GM18867 (cell line): ENCODE measurements around the gene SDHC.
"Not testable (repeated sequence)": the region's sequence is repeated elsewhere in the genome, so short reads cannot be mapped to it uniquely, and the experiment has no call there.

Experiments used
- ATAC-seq: cut with Tn5 transposase; IDR thresholded peaks from one replicate; pipeline ENCODE4 v1.9.1; 2021; ENCODE audit warnings: mild to moderate bottlenecking, moderate library complexity; ENCODE audit not compliant: unreplicated experiment

The SDHC gene

GRCh38 chr1:161309868-161310267 lies 4.3 kb upstream of the SDHC start, which contains the start of gene MPZ:
Gene MPZ, minus strand, starts transcription at chr1:161309968. Its CDS starts 63 bp downstream, at chr1:161309905.
- ATAC-seq = no peak

GRCh38 chr1:161311595-161312181 lies 2.5 kb upstream of the SDHC start:
- no peak for ATAC-seq

GRCh38 chr1:161313554-161314200 lies 504 bp upstream of the SDHC start:
- no peak for ATAC-seq

GRCh38 chr1:161315841-161316674 lies 1.9 kb downstream of the SDHC start:
- not testable (repeated sequence) for ATAC-seq

- ATAC-seq = no peak
These were observed 9.8 kb downstream of the SDHC start for GRCh38 chr1:161324020-161324419.

- ATAC-seq = no peak
These were observed 16.2 kb downstream of the SDHC start for GRCh38 chr1:161330346-161330745.

GRCh38 chr1:161333166-161333565 lies 19.0 kb downstream of the SDHC start:
- ATAC-seq = no peak

GRCh38 chr1:161335796-161336195 lies 21.6 kb downstream of the SDHC start:
- ATAC-seq = no peak

- no peak for ATAC-seq
These were observed 28.0 kb downstream of the SDHC start for GRCh38 chr1:161342177-161342576.

- ATAC-seq = no peak
These were observed 28.6 kb downstream of the SDHC start for GRCh38 chr1:161342821-161343220.

GRCh38 chr1:161350671-161351070 lies 36.5 kb downstream of the SDHC start:
- ATAC-seq = no peak

GRCh38 chr1:161351482-161351881 lies 37.3 kb downstream of the SDHC start:
- no peak for ATAC-seq

GRCh38 chr1:161357073-161357472 lies 42.9 kb downstream of the SDHC start:
- no peak for ATAC-seq

GRCh38 chr1:161359291-161359690 lies 45.1 kb downstream of the SDHC start:
- no peak for ATAC-seq

GRCh38 chr1:161364332-161364731 lies 50.2 kb downstream of the SDHC start:
- ATAC-seq = no peak

- ATAC-seq = no peak
These were observed 51.0 kb downstream of the SDHC start for GRCh38 chr1:161365207-161365606.

- peak; percentile 94 for ATAC-seq
These were observed 53.7 kb downstream of the SDHC start, which contains the start of gene CFAP126 for GRCh38 chr1:161367684-161368400. Gene CFAP126, minus strand, starts transcription at chr1:161367876. Its CDS starts 8 bp downstream, at chr1:161367868.

- no peak for ATAC-seq
These were observed 59.3 kb downstream of the SDHC start for GRCh38 chr1:161373442-161373841.

- ATAC-seq = no peak
These were observed 60.2 kb downstream of the SDHC start for GRCh38 chr1:161374373-161374772.

- no peak for ATAC-seq
These were observed 63.8 kb downstream of the SDHC start for GRCh38 chr1:161378014-161378413.

GRCh38 chr1:161379071-161379470 lies 64.9 kb downstream of the SDHC start:
- no peak for ATAC-seq
